ENCODE measurements around the gene TMC2. TPM values are rescaled to one million over a fixed set of nuclear protein-coding genes. Genes with fewer than 3 reads are reported as not detected.

Gene TMC2
- total RNA-seq, 1 donor from 2014 or later, result not detected

GRCh38 chr20:2527762-2528161, 8.6 kb upstream of the TMC2 start:
- TF ChIP-seq EZH2phosphoT487 (IDR thresholded peaks at IDR 0.05), result no peak
- no peak for TF ChIP-seq CTCF (IDR thresholded peaks at IDR 0.05)
- TF ChIP-seq EZH2 (IDR thresholded peaks at IDR 0.05), result no peak
- H3K4me2 ChIP-seq, result no peak overlapping the region
- H3K4me3 ChIP-seq, result no peak overlapping the region
- H3K79me2 ChIP-seq (ENCODE audit: low read depth), result no peaks in the 10 kb centered on the region
- H3K9me3 Mint-ChIP-seq, result no peaks in the 10 kb centered on the region
- no peaks in the 10 kb centered on the region for H3K9me3 ChIP-seq (ENCODE audit: low read depth)
- H3K9ac ChIP-seq, result no peak overlapping the region
- no peaks in the 10 kb centered on the region for H3K36me3 ChIP-seq
- no peak overlapping the region for H3K4me3 Mint-ChIP-seq
- no peaks in the 10 kb centered on the region for H4K20me1 ChIP-seq (ENCODE audit: low read depth)
- H3K4me1 Mint-ChIP-seq, result peaks cover 7% of the 10 kb centered on the region
- peaks cover 72% of the 10 kb centered on the region for H3K27me3 ChIP-seq
- H3K27me3 Mint-ChIP-seq (ENCODE audit: insufficient read depth, low read depth), result peaks cover 12% of the 10 kb centered on the region
- no peak for DNase-seq (ENCODE audit: low spot score)
- no peak overlapping the region for H3K27ac Mint-ChIP-seq
- peaks cover 6% of the 10 kb centered on the region for H3K4me1 ChIP-seq
- H2AFZ ChIP-seq (replicated peaks), result no peak overlapping the region
- H3K36me3 Mint-ChIP-seq, result no peaks in the 10 kb centered on the region
- no peaks in the 10 kb centered on the region for H3F3A ChIP-seq (ENCODE audit: low read depth)
- no peak overlapping the region for H3K27ac ChIP-seq

GRCh38 chr20:2528671-2529271, 7.6 kb upstream of the TMC2 start:
- Mint-ChIP-seq H3K9me3 (no peaks in the 10 kb centered on the region), H3K27me3 (ENCODE audit: insufficient read depth, low read depth) (peaks cover 14% of the 10 kb centered on the region), H3K4me1 (peaks cover 14% of the 10 kb centered on the region), H3K27ac (no peak overlapping the region), H3K4me3 (no peak overlapping the region), H3K36me3 (no peaks in the 10 kb centered on the region)
- Histone ChIP-seq H4K20me1 (ENCODE audit: low read depth) (no peaks in the 10 kb centered on the region), H3K4me3 (no peak overlapping the region), H3K4me2 (no peak overlapping the region), H3K9ac (no peak overlapping the region), H3K36me3 (no peaks in the 10 kb centered on the region), H3K27me3 (peaks cover 62% of the 10 kb centered on the region), H3K79me2 (ENCODE audit: low read depth) (no peaks in the 10 kb centered on the region), H3K27ac (no peak overlapping the region), H3K9me3 (ENCODE audit: low read depth) (no peaks in the 10 kb centered on the region), H2AFZ (replicated peaks) (no peak overlapping the region), H3F3A (ENCODE audit: low read depth) (no peaks in the 10 kb centered on the region), H3K4me1 (peaks cover 9% of the 10 kb centered on the region)
- DNase-seq (ENCODE audit: low spot score), result peak; percentile 31
- no peak for TF ChIP-seq EZH2 (IDR thresholded peaks at IDR 0.05)
- no peak for TF ChIP-seq CTCF (IDR thresholded peaks at IDR 0.05)
- no peak for TF ChIP-seq EZH2phosphoT487 (IDR thresholded peaks at IDR 0.05)

GRCh38 chr20:2533118-2533517, 3.3 kb upstream of the TMC2 start:
- Histone ChIP-seq H4K20me1 (ENCODE audit: low read depth) (no peaks in the 10 kb centered on the region), H3K4me2 (no peak overlapping the region), H3K4me1 (peaks cover 23% of the 10 kb centered on the region), H3K9ac (no peak overlapping the region), H3K27me3 (peaks cover 33% of the 10 kb centered on the region), H3K36me3 (no peaks in the 10 kb centered on the region), H3K4me3 (no peak overlapping the region), H3K27ac (no peak overlapping the region), H3F3A (ENCODE audit: low read depth) (no peaks in the 10 kb centered on the region), H3K9me3 (ENCODE audit: low read depth) (no peaks in the 10 kb centered on the region), H3K79me2 (ENCODE audit: low read depth) (no peaks in the 10 kb centered on the region), H2AFZ (replicated peaks) (no peak overlapping the region)
- DNase-seq (ENCODE audit: low spot score), result no peak
- peaks cover 19% of the 10 kb centered on the region for H3K4me1 Mint-ChIP-seq
- H3K9me3 Mint-ChIP-seq, result no peaks in the 10 kb centered on the region
- no peaks in the 10 kb centered on the region for H3K36me3 Mint-ChIP-seq
- peak overlapping the region; percentile 42 for H3K27ac Mint-ChIP-seq
- TF ChIP-seq CTCF (IDR thresholded peaks at IDR 0.05) (no peak), EZH2phosphoT487 (IDR thresholded peaks at IDR 0.05) (no peak), EZH2 (IDR thresholded peaks at IDR 0.05) (no peak)
- peak overlapping the region; percentile 27 for H3K4me3 Mint-ChIP-seq
- H3K27me3 Mint-ChIP-seq (ENCODE audit: insufficient read depth, low read depth), result peaks cover 13% of the 10 kb centered on the region

Measured in neural progenitor cell (in vitro differentiated cells).